GM12873 (cell line): ENCODE measurements around the gene TAF11L3.
"Not testable (repeated sequence)": the region's sequence is repeated elsewhere in the genome, so short reads cannot be mapped to it uniquely, and the experiment has no call there.

ENCODE experiments used
- TF ChIP-seq, protein P1 (sequence below): IDR thresholded peaks from 2 replicates; pipeline ENCODE4 v1.5.1; 2012; ENCODE audit warnings: low read depth, mild to moderate bottlenecking, moderate library complexity, low read length, control low read depth; ENCODE audit not compliant: insufficient read depth; ENCODE audit errors: missing control alignments

Gene TAF11L3

DNA sequence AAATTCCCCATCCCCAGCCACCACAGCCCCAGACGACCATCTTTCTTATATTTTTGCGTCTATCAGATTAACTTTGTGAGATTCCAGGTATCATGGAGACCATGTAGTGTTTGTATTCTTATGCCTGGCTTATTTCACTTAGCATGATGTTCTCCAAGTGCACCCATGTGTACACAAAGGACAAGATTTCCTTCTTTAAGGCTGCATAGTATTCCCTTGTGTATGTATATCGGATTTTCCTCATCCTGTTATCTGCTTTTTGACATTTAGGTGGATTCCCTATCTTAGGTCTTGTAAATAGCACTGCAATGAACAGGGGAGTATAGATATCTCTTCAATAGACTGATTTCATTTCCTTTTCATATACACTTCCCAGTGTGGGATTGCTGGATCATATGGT, 25.4 kb upstream of the TAF11L3 start:
- TF ChIP-seq, protein P1, sequence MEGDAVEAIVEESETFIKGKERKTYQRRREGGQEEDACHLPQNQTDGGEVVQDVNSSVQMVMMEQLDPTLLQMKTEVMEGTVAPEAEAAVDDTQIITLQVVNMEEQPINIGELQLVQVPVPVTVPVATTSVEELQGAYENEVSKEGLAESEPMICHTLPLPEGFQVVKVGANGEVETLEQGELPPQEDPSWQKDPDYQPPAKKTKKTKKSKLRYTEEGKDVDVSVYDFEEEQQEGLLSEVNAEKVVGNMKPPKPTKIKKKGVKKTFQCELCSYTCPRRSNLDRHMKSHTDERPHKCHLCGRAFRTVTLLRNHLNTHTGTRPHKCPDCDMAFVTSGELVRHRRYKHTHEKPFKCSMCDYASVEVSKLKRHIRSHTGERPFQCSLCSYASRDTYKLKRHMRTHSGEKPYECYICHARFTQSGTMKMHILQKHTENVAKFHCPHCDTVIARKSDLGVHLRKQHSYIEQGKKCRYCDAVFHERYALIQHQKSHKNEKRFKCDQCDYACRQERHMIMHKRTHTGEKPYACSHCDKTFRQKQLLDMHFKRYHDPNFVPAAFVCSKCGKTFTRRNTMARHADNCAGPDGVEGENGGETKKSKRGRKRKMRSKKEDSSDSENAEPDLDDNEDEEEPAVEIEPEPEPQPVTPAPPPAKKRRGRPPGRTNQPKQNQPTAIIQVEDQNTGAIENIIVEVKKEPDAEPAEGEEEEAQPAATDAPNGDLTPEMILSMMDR, result no peak

DNA sequence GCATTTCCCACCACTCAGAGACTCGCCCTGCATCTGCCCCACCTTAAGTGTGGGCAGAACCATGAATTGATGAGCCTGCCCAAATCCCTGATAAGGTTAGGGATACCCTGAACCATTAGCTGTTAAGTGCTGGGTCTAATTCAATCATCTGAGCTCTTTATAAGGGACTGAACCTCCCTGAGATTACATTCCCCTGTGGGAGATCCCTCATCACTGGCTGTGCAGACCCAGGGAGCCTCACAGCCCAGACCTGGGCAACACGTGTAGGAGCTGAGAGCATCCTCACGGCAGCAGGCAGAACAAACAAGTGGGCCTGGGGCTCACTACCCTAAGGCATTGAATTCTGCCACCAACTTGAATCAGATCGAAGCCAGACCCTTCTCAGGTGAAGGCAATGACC, 20.7 kb upstream of the TAF11L3 start:
- TF ChIP-seq, protein P1, result no peak

DNA sequence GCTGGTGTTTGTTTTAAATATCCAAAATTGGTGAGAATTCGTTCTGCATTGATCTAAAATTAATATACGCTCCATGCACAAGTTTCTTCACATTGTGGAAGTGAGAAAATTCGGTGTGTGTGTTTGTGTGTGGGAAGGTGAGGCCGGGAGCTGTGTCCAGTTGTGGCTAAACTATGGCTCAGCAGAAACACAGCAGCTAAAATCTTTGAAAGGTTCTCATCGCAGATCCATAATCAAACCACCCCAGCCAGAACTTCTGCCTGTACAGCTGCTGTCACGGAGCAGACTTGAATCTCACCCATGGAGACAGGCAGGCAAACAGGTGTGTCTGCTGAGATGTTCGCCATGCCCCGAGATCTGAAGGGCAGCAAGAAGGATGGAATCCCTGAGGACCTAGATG, 20.2 kb upstream of the TAF11L3 start, which contains the start of gene TAF11L2:
Gene TAF11L2, plus strand, starts transcription at position 301 of the 400 bp plus-strand sequence.
- TF ChIP-seq, protein P1, result not testable (repeated sequence)

DNA sequence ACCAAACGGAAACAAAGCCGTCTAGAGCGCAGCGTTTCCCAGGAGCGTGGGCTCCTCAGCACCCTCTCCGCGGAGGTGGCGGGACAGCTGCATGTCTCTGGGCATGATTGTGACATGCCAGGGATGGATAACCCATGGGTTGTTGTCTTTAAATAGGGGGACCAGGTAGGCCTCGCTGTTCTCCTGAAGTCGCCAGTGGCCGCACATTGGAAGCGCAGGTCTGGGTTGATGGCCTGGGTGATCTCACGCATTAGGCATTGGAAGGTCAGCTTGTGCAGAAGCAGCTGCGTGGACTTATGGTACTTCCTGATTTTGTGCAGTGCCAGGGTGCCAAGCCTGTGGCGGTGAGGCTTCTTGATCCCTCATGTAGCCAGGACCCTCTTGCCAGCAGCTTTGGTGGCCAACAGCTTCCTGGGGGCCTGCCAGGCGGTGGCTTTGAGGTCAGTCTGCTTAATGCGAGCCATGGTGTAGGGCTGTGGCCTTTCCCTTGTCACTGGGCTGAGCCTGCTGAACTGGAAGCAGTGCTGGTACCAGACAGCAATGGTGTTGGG, 6.3 kb upstream of the TAF11L3 start:
- TF ChIP-seq, protein P1, result no peak

DNA sequence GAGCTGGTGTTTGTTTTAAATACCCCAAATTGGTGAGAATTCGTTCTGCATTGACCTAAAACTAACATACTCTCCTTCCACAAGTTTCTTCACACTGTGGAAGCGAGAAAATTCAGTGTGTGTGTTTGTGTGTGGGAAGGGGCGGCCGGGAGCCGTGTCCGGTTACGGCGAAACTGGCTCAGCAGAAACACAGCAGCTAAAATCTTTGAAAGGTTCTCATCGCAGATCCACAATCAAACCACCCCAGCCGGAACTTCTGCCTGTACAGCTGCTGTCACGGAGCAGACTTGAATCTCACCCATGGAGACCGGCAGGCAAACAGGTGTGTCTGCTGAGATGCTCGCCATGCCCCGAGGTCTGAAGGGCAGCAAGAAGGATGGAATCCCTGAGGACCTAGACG, 3.3 kb downstream of the TAF11L3 start, which contains the start of gene TAF11L4:
Gene TAF11L4, plus strand, starts transcription at position 301 of the 400 bp plus-strand sequence.
- TF ChIP-seq, protein P1, result not testable (repeated sequence)

DNA sequence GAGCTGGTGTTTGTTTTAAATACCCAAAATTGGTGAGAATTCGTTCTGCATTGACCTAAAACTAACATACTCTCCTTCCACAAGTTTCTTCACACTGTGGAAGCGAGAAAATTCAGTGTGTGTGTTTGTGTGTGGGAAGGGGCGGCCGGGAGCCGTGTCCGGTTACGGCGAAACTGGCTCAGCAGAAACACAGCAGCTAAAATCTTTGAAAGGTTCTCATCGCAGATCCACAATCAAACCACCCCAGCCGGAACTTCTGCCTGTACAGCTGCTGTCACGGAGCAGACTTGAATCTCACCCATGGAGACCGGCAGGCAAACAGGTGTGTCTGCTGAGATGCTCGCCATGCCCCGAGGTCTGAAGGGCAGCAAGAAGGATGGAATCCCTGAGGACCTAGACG, 6.8 kb downstream of the TAF11L3 start, which contains the start of gene TAF11L5:
Gene TAF11L5, plus strand, starts transcription at position 301 of the 400 bp plus-strand sequence.
- TF ChIP-seq, protein P1, result not testable (repeated sequence)

DNA sequence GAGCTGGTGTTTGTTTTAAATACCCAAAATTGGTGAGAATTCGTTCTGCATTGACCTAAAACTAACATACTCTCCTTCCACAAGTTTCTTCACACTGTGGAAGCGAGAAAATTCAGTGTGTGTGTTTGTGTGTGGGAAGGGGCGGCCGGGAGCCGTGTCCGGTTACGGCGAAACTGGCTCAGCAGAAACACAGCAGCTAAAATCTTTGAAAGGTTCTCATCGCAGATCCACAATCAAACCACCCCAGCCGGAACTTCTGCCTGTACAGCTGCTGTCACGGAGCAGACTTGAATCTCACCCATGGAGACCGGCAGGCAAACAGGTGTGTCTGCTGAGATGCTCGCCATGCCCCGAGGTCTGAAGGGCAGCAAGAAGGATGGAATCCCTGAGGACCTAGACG, 10.2 kb downstream of the TAF11L3 start, which contains the start of gene TAF11L6:
Gene TAF11L6, plus strand, starts transcription at position 301 of the 400 bp plus-strand sequence.
- TF ChIP-seq, protein P1, result not testable (repeated sequence)
